Ovary (tissue), 9 donors: ENCODE measurements around the gene SDCCAG8. TPM values are rescaled to one million over a fixed set of nuclear protein-coding genes. Genes with fewer than 3 reads are reported as not detected.

ENCODE experiments used
- DNase-seq, 5 donors: peaks; one replicate each; pipeline ENCODE4 v3.0.0-alpha.2; 2019 to 2020
- H3K27ac ChIP-seq, 2 donors: fragments of 200-600 bp; one replicate each; pipeline versions ENCODE4 v1.5.1 to v1.8.0; 2019 to 2022
- H3K27me3 ChIP-seq: fragments of 200-600 bp; one replicate; pipeline ENCODE4 v1.8.0; 2022
- H3K36me3 ChIP-seq: fragments of 200-600 bp; sonication (generic); one replicate; pipeline ENCODE4 v1.5.1; 2019
- H3K4me1 ChIP-seq: one replicate; pipeline ENCODE4 v1.8.1; 2013; ENCODE audit warnings: mild to moderate bottlenecking, moderate library complexity; ENCODE audit not compliant: insufficient read depth
- H3K4me3 ChIP-seq: fragments of 200-600 bp; sonication (generic); one replicate; pipeline ENCODE4 v1.5.1; 2017
- H3K9me3 ChIP-seq, 2 donors: fragments of 200-600 bp in 1 of 2; sonication (generic) in 1 of 2; one replicate each; pipeline versions ENCODE4 v1.5.1 to v1.8.1; 2013 to 2019; ENCODE audit warnings: mild to moderate bottlenecking in 1 of 2, moderate library complexity in 1 of 2
- EP300 ChIP-seq: sonication (generic); formaldehyde crosslinking; IDR thresholded peaks from one replicate; pipeline ENCODE4 v1.6.1; 2017; ENCODE audit warnings: antibody characterized with exemption
- POLR2A ChIP-seq: fragments of 450-650 bp; IDR thresholded peaks from one replicate; pipeline ENCODE4 v1.6.1; 2017; ENCODE audit warnings: antibody characterized with exemption, mild to moderate bottlenecking, moderate library complexity
- WGBS, 3 donors: extraction: QIAGEN DNeasy Blood & Tissue Kit in 1 of 3; methylation state at CpG; one replicate each; pipeline versions ENCODE4 v1.1.5 to v1.1.7; 2013 to 2017; 5-methylcytosine and 5-hydroxymethylcytosine counted together
- intact Hi-C, 4 donors: fragments of 100-400 bp; cut with DNase I; formaldehyde crosslinking; loops; one replicate each; pipeline versions ENCODE4 v1.11.0 to v1.15.1; 2022 to 2023
- polyA plus RNA-seq, 2 donors: library from polyadenylated mRNA; stranded (reverse); fragments of 200-250 nt in 1 of 2; fragments of 350-450 nt in 1 of 2; fragmentation: Illumina TruSeq in 1 of 2; extraction: RNeasy Lipid Tissue Mini Kit (QIAGEN cat#74804) in 1 of 2; gene quantifications; one replicate each; pipeline ENCODE4 v1.2.3, GENCODE V29; 2013 to 2014
- total RNA-seq, 7 donors: library from RNA; depleted of rRNA in 2 of 7; stranded (reverse); fragments of >200 nt in 2 of 7; fragmentation: NEBNext Ultra II Directional in 3 of 7; extraction: Animal tissue kit (Norgen Biotek cat#: 25700) in 3 of 7; gene quantifications; one replicate each; pipeline versions ENCODE4 v1.1.0 to v1.2.4, GENCODE V29; 2016 to 2023
- TF ChIP-seq, protein P1 (sequence below), 3 donors: fragments of 450-650 bp in 2 of 3; fragments of 200-600 bp in 1 of 3; IDR thresholded peaks; one replicate each; pipeline versions ENCODE4 v1.5.1 to v1.8.0; 2016 to 2022; ENCODE audit warnings: antibody characterized with exemption in 3 of 3, mild to moderate bottlenecking in 1 of 3
- donor health status: DM: no; HTN: no; CAD: no; lungs with moderate emphysema.
- donor health status: DM: no; HTN: no; CAD: no.
- donor health status: Bipolar disorder and iron deficiency.
- donor health status: DM: yes; HTN: yes; CAD: no.
- donor health status: DM: no; HTN: no; CAD: no.
- donor health status: DM: yes; HTN: yes; CAD: no.

Gene SDCCAG8
- total and polyA plus RNA-seq, 9 donors: 19.8 to 45.9 (median 30.6) TPM

DNA sequence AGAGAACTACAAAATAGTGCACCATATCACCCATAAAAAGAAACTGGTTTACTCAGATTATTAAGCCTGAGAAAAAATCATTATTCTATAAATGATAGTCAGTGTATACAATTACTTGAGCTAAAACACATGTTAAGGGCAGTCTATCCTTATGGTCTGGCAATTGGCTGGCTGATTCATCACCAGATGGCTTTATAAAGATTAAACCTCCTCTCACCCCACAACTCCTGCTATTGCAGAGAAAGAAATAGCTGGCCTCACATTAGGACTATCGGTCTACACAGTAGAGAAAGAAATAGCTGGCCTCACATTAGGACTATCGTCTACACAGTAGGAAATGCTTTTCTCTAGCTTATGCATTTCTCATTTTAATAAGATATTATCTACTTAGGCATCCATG, 21.9 kb upstream of the SDCCAG8 start:
- no peaks in the 10 kb centered on the region for H3K9me3 ChIP-seq
- H3K27me3 ChIP-seq: no peaks in the 10 kb centered on the region
- H3K36me3 ChIP-seq: no peaks in the 10 kb centered on the region
- TF ChIP-seq EP300: no peak
- TF ChIP-seq, protein P1, sequence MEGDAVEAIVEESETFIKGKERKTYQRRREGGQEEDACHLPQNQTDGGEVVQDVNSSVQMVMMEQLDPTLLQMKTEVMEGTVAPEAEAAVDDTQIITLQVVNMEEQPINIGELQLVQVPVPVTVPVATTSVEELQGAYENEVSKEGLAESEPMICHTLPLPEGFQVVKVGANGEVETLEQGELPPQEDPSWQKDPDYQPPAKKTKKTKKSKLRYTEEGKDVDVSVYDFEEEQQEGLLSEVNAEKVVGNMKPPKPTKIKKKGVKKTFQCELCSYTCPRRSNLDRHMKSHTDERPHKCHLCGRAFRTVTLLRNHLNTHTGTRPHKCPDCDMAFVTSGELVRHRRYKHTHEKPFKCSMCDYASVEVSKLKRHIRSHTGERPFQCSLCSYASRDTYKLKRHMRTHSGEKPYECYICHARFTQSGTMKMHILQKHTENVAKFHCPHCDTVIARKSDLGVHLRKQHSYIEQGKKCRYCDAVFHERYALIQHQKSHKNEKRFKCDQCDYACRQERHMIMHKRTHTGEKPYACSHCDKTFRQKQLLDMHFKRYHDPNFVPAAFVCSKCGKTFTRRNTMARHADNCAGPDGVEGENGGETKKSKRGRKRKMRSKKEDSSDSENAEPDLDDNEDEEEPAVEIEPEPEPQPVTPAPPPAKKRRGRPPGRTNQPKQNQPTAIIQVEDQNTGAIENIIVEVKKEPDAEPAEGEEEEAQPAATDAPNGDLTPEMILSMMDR (IDR thresholded peaks at IDR 0.05): no peak
- TF ChIP-seq POLR2A: no peak
- H3K27ac ChIP-seq: no peak overlapping the region
- intact Hi-C loops: no loop called here
- peaks cover 8% of the 10 kb centered on the region for H3K4me1 ChIP-seq
- 72 to 80% (median 75%) methylated on average over 2 of the region's 2 CpGs for WGBS, 3 donors
- DNase-seq: no peak
- H3K4me3 ChIP-seq: no peak overlapping the region

DNA sequence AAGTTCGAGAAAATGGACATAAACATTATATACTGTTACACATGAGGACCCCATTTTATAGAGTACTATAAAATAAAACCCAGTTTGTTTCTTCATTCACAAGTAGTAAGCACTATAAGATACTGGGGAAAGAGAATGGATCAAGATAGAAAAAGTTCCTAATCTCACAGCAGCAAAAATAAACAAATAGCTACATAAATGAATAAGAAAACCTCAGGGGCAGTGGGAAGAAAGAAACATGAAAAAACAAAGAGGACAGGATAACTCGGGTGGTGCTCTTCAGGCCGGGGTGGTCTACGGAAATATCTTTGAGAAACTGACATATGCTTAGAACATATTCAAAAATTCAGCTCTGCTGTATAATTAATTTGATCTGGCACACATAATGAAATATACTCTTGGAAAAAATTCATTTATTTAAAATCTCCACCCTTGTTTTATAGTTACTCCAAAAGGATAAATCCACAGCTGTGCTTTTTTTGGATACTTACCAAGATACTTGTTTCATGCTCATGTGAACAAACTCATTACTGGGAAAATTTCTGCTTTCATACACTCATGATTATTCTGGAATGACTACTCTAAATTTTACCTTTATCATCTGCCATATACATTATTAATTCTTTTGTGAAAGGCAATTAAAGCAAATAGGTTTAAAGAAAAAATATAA, 20.7 kb upstream of the SDCCAG8 start:
- intact Hi-C loops: no loop called here
- peaks cover 8% of the 10 kb centered on the region for H3K4me1 ChIP-seq
- H3K36me3 ChIP-seq: no peaks in the 10 kb centered on the region
- no peak for DNase-seq
- H3K27me3 ChIP-seq: no peaks in the 10 kb centered on the region
- H3K4me3 ChIP-seq: no peak overlapping the region
- no peak overlapping the region for H3K27ac ChIP-seq
- TF ChIP-seq EP300 (no peak), POLR2A (no peak)
- TF ChIP-seq, protein P1 (IDR thresholded peaks at IDR 0.05): no peak
- H3K9me3 ChIP-seq: no peaks in the 10 kb centered on the region
- WGBS, 3 donors: 33 to 43% (median 33%) methylated on average over 4 of the region's 4 CpGs

DNA sequence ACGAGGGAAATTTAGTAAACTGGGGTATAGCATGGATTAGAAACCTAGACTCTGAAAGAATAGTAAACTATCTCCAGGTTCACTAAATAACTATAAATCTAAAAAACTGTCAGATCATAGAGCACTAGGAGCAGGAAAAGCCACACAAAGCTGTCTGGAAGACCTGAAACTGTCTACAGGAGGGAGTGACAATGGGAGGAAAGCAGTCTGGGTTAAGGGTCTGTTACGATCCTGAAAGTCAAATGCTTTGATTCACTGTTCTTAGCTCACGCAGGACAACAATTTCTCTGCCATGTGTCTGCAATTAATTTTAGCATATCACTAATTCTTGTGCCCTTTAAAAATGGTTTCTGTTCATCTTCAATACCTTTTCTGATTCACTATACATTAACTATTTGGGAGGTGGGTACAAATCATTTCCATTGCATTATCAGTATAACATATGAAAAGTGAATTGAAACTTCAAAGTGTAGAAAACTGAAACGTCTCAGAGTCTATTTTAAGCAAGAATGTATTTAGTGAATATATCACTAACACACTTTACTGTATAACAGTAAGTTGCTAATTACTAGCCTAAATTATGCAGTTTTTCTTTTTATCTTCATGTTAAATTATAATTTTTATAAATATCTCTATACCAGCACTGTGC, 19.1 kb upstream of the SDCCAG8 start:
- WGBS, 3 donors: 14 to 19% (median 17%) methylated on average over 4 of the region's 4 CpGs
- Histone ChIP-seq H3K36me3 (no peaks in the 10 kb centered on the region), H3K4me1 (peaks cover 8% of the 10 kb centered on the region), H3K27ac (no peak overlapping the region), H3K27me3 (no peaks in the 10 kb centered on the region), H3K4me3 (no peak overlapping the region), H3K9me3 (no peaks in the 10 kb centered on the region)
- intact Hi-C loops: no loop called here
- TF ChIP-seq POLR2A (no peak), EP300 (no peak)
- TF ChIP-seq, protein P1 (IDR thresholded peaks at IDR 0.05): no peak
- no peak for DNase-seq

- Histone ChIP-seq H3K9me3 (no peaks in the 10 kb centered on the region), H3K27ac (no peak overlapping the region), H3K27me3 (no peaks in the 10 kb centered on the region), H3K4me1 (peaks cover 5% of the 10 kb centered on the region), H3K4me3 (no peak overlapping the region), H3K36me3 (no peaks in the 10 kb centered on the region)
- intact Hi-C loops: no loop called here
- no peak for DNase-seq
- 86 to 94% (median 87%) methylated on average over 9 of the region's 9 CpGs for WGBS, 3 donors
- no peak for TF ChIP-seq EP300
- no peak for TF ChIP-seq POLR2A
- TF ChIP-seq, protein P1 (IDR thresholded peaks at IDR 0.05): no peak
Observed at GRCh38 chr1:243244432-243244841, 11.4 kb upstream of the SDCCAG8 start.
